Right lung (tissue), 5 donors: Measurements from ENCODE around the gene CD209. TPM values are rescaled to one million over a fixed set of nuclear protein-coding genes. Genes with fewer than 3 reads are reported as not detected.

Experiments
- polyA plus RNA-seq, 5 donors: library from polyadenylated mRNA; unstranded; fragments of 120-200 nt; gene quantifications; one replicate each; pipeline versions ENCODE4 v1.2.1 to v1.2.3, GENCODE V29; 2013; ENCODE audit warnings: inconsistent platforms in 1 of 5, low replicate concordance in 1 of 5; ENCODE audit not compliant: insufficient read length in 5 of 5, insufficient read depth in 1 of 5

Gene CD209
- polyA plus RNA-seq, 5 donors = 2.1 to 3.3 (median 3.3) TPM

Other genes with a start within 250 kb of the CD209 start
- gene ZNF358, start 231.4 kb downstream of the CD209 start, polyA plus RNA-seq = 10 to 100 TPM; 29.6 to 80.0 (median 44.2) TPM
- 10 to 100 TPM; 11.0 to 19.2 (median 12.9) TPM for gene MCOLN1, start 224.9 kb downstream of the CD209 start, polyA plus RNA-seq
- 10 to 100 TPM; 25.2 to 45.6 (median 31.1) TPM for gene PNPLA6, start 211.8 kb downstream of the CD209 start, polyA plus RNA-seq
- 10 to 100 TPM in 3 of 5 donors, 1 to 10 TPM in 2; 7.8 to 19.7 (median 13.1) TPM for gene CAMSAP3, start 151.7 kb downstream of the CD209 start, polyA plus RNA-seq
- gene XAB2, start 118.0 kb downstream of the CD209 start, polyA plus RNA-seq = 10 to 100 TPM; 24.0 to 39.6 (median 31.0) TPM
- 100 to 1,000 TPM in 2 of 5 donors, 10 to 100 TPM in 3; 79.6 to 108 (median 93.7) TPM for gene PET100, start 117.7 kb downstream of the CD209 start, polyA plus RNA-seq
- gene PCP2, start 113.8 kb downstream of the CD209 start, polyA plus RNA-seq = 1 to 10 TPM in 3 of 5 donors, under 1 TPM in 2; 0.94 to 1.2 (median 1.0) TPM
- 10 to 100 TPM; 27.3 to 42.6 (median 35.3) TPM for gene STXBP2, start 110.4 kb downstream of the CD209 start, polyA plus RNA-seq
- gene RETN, start 78.5 kb downstream of the CD209 start, polyA plus RNA-seq = 1 to 10 TPM in 4 of 5 donors, under 1 TPM in 1; 0.84 to 4.3 (median 1.5) TPM
- 1 to 10 TPM in 1 of 5 donors, under 1 TPM in 4; 0.25 to 1.1 (median 0.63) TPM for gene MCEMP1, start 70.4 kb downstream of the CD209 start, polyA plus RNA-seq
- gene TRAPPC5, start 66.7 kb downstream of the CD209 start, polyA plus RNA-seq = 10 to 100 TPM; 27.3 to 64.9 (median 34.7) TPM
- under 1 TPM; 0.11 to 0.67 (median 0.31) TPM for gene FCER2, start 45.4 kb downstream of the CD209 start, polyA plus RNA-seq
- under 1 TPM in 3 of 5 donors, not detected in 2; 0.25 to 0.31 (median 0.28) TPM for gene CLEC4G, start 15.4 kb downstream of the CD209 start, polyA plus RNA-seq
- 1 to 10 TPM in 3 of 5 donors, under 1 TPM in 2; 0.85 to 2.3 (median 1.4) TPM for gene CLEC4M, start 15.7 kb upstream of the CD209 start, polyA plus RNA-seq
- gene EVI5L, start 82.7 kb upstream of the CD209 start, polyA plus RNA-seq = 10 to 100 TPM; 10.9 to 17.6 (median 12.6) TPM
- 10 to 100 TPM in 3 of 5 donors, 1 to 10 TPM in 2; 6.5 to 16.9 (median 11.2) TPM for gene PRR36, start 126.9 kb upstream of the CD209 start, polyA plus RNA-seq
- 1 to 10 TPM; 3.9 to 5.0 (median 4.2) TPM for gene LRRC8E, start 141.0 kb upstream of the CD209 start, polyA plus RNA-seq
- gene MAP2K7, start 156.3 kb upstream of the CD209 start, polyA plus RNA-seq = 10 to 100 TPM; 22.2 to 36.8 (median 29.5) TPM
- under 1 TPM in 2 of 5 donors, not detected in 3; 0.23 to 0.39 TPM for gene TGFBR3L, start 167.3 kb upstream of the CD209 start, polyA plus RNA-seq
- 10 to 100 TPM in 4 of 5 donors, 1 to 10 TPM in 1; 9.2 to 24.0 (median 15.5) TPM for gene SNAPC2, start 172.8 kb upstream of the CD209 start, polyA plus RNA-seq
- 10 to 100 TPM in 2 of 5 donors, 1 to 10 TPM in 3; 5.0 to 22.3 (median 7.2) TPM for gene CTXN1, start 178.6 kb upstream of the CD209 start, polyA plus RNA-seq
- gene TIMM44, start 196.1 kb upstream of the CD209 start, polyA plus RNA-seq = 10 to 100 TPM; 32.7 to 55.9 (median 43.7) TPM